ENCODE measurements around the gene ARFRP1. TPM values are rescaled to one million over a fixed set of nuclear protein-coding genes. Genes with fewer than 3 reads are reported as not detected.
A peak's percentile ranks its signal among the peaks of the same experiment; 100 is the strongest.

The ARFRP1 gene
- total and polyA plus RNA-seq, 2 of the 13 experiments (the other 11 are each of a cell fraction or from before 2014, with no cell fraction given), result 32.0 to 51.1 TPM

- TF ChIP-seq TERF1 (CRISPR knock-in tag; IDR thresholded peaks at IDR 0.05) (0 out of 2 replicates have a peak, but pooled peaks have one; percentile 26), SIX4 (CRISPR knock-in tag; IDR thresholded peaks at IDR 0.05) (no peak), ZMAT3 (CRISPR knock-in tag; conservative IDR thresholded peaks at IDR 0.05) (no peak), ZNF687 (CRISPR knock-in tag; IDR thresholded peaks at IDR 0.05) (peak; percentile 23; the same call in 1 of the 2 replicates), RBM22 (optimal IDR thresholded peaks at IDR 0.05; ENCODE audit: low read length) (peak; percentile 61), MAF1 (CRISPR knock-in tag; IDR thresholded peaks at IDR 0.05; ENCODE audit: borderline replicate concordance) (0 out of 2 replicates have a peak, but pooled peaks have one; percentile 39), TBX2 (CRISPR knock-in tag; IDR thresholded peaks at IDR 0.05; ENCODE audit: borderline replicate concordance) (no peak), BORCS8-MEF2B (CRISPR knock-in tag; IDR thresholded peaks at IDR 0.05) (0 out of 2 replicates have a peak, but pooled peaks have one; percentile 46), NONO (IDR thresholded peaks at IDR 0.05) (no peak), NONO (CRISPR knock-in tag; conservative IDR thresholded peaks at IDR 0.05) (0 out of 2 replicates have a peak, but pooled peaks have one; percentile 22), TFAP4 (IDR thresholded peaks at IDR 0.05; ENCODE audit: borderline replicate concordance, low read depth) (no peak), POGZ (CRISPR knock-in tag; IDR thresholded peaks at IDR 0.05) (no peak)
Observed at GRCh38 chr20:63695424-63696305, 12.1 kb downstream of the ARFRP1 start (continued).
